Renal cortex interstitium (tissue), 11 donors: ENCODE data around the gene ITGB4. TPM values are rescaled to one million over a fixed set of nuclear protein-coding genes. Genes with fewer than 3 reads are reported as not detected.
A peak's percentile ranks its signal among the peaks of the same experiment; 100 is the strongest.

Experiments
- DNase-seq, 11 donors: peaks; one replicate each; pipeline ENCODE4 v3.0.0-alpha.2; 2013; ENCODE audit warnings: low read depth in 9 of 11, low spot score in 4 of 11; ENCODE audit errors: extremely low read depth in 1 of 11
- polyA plus RNA-seq, 3 donors: library from polyadenylated mRNA; unstranded; fragments of 120-200 nt; gene quantifications; one replicate each; pipeline ENCODE4 v1.2.1, GENCODE V29; 2013; ENCODE audit not compliant: insufficient read length in 3 of 3

The ITGB4 gene
- polyA plus RNA-seq, 3 donors = 9.9 to 14.7 (median 11.1) TPM

GRCh38 chr17:75743625-75744206 is 22.5 kb downstream of the ITGB4 start:
- no peak for DNase-seq

GRCh38 chr17:75748706-75749105 is 27.4 kb downstream of the ITGB4 start:
- no peak for DNase-seq

GRCh38 chr17:75749545-75750389 is 28.5 kb downstream of the ITGB4 start:
- peak in 4 of 11 donors; percentile 51 to 68 (median 58) for DNase-seq

DNA sequence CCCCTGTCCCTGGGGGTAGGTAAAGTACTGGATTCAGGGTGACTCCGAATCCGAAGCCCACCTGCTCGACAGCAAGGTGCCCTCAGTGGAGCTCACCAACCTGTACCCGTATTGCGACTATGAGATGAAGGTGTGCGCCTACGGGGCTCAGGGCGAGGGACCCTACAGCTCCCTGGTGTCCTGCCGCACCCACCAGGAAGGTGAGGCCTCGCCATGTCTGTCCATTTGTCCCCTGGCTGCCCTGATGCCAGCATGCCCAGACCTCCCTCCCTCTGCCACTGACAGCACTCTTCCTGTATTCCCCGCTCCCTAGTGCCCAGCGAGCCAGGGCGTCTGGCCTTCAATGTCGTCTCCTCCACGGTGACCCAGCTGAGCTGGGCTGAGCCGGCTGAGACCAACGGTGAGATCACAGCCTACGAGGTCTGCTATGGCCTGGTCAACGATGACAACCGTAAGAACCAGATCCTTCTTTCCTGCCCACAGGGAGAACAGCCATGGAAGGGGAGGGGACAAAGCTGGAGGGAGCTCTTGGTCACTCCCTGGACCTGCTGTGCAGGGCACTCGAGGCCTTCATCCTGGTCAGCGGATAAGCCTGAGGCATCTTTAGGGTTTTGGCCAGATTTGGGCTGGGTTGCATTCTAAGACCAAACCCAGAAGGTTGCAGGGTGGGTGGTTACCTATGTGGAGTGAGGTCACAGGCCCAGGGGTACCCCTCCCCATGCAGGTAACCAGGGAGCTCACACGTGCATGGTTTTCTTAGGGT is 29.6 kb downstream of the ITGB4 start:
- no peak for DNase-seq

DNA sequence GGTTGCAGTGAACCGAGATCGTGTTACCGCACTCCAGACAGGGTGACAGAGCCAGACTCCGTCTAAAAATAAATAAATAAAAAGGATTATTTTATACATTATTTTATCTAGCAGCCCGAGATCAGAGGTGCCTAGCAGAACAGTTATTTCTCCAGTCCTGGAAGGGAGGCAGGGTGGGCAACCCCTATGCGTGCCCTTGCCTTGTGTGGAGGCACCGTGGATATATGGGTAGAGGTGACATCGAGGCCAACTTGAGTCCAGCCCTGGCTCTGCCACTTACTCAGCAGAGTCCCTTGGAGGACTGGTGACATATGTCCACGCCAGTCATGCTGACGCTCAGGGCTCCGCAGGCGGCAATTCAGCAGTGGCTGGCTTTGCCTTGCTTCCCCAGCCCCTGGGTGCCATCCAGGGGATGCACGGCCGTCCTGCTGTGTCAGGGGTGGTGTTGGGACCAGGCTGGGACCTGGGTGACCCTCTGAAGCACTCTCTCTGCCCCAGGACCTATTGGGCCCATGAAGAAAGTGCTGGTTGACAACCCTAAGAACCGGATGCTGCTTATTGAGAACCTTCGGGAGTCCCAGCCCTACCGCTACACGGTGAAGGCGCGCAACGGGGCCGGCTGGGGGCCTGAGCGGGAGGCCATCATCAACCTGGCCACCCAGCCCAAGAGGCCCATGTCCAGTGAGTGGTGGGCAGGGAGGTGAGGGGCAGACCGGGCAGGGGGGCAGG is 30.6 kb downstream of the ITGB4 start:
- DNase-seq = no peak

GRCh38 chr17:75752405-75752709 is 31.1 kb downstream of the ITGB4 start:
- no peak for DNase-seq

DNA sequence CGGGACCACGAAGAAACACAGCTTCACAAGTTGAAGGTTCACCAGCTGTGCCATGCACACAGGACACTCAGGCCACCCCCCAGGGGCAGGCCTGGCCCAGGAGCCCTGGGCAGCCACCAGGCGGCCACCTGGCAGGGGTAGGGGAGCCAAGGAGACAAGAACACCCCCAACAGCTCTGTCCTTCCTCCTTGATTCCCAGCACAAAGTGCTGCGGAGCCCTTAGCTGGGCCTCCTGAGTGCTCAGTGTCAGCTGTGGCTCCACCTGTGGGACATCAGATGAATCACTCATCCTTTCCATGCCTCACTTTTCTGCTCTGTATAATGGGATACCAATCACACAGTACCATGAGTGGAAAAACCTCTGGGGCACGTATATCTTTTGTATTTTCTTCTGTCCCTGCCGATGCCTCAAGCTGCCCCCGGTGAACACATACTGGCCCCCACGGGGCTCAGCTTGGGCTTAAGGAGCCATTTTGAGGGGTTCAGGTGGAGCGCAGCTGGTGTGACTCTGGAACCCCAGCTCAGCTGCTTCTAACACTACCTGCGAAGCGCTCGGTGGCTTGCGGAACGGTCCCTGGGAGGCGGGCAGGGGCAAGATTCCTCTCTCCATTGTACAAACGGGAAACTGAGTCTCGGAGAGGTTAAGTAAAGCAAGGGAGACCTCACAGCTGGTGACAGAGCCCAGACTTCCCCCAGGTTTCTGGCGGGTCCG is 31.7 kb downstream of the ITGB4 start:
- no peak for DNase-seq

GRCh38 chr17:75753514-75754377 is 32.5 kb downstream of the ITGB4 start:
- DNase-seq = peak in 3 of 11 donors; percentile 59 to 75 (median 61)

- no peak for DNase-seq
These were observed 33.3 kb downstream of the ITGB4 start for GRCh38 chr17:75754378-75755204.

- DNase-seq = no peak
These were observed 34.1 kb downstream of the ITGB4 start for GRCh38 chr17:75755205-75755901.

DNA sequence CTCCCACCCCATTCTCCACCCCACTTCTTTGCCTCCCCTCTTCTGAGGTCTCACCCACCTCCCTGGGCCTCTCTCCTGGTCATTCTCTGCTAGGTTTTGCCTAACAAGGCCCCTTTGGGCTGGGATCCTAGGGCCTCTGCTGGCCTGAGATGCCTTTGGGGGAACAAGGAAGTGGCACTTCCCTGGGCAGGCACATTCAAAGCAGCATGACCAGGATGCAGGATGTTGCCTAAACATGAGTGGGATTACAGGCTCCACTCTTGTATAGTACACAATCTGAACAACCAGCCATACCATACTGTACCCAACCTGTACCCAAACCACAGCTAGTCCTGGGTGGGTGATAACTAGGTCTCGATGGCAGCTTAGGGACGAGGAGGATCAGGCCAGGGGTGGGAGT is 34.7 kb downstream of the ITGB4 start:
- DNase-seq = no peak

DNA sequence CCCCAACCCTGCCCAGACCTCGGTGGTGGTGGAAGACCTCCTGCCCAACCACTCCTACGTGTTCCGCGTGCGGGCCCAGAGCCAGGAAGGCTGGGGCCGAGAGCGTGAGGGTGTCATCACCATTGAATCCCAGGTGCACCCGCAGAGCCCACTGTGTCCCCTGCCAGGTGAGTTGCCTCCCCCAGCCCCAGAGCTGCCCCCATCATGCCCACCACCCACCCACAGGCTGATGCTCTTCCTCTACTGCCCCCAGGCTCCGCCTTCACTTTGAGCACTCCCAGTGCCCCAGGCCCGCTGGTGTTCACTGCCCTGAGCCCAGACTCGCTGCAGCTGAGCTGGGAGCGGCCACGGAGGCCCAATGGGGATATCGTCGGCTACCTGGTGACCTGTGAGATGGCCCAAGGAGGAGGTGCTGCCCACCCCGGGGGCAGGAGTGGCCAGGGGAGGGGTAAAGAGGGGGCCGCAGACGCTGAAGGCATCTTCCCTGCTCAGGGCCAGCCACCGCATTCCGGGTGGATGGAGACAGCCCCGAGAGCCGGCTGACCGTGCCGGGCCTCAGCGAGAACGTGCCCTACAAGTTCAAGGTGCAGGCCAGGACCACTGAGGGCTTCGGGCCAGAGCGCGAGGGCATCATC is 35.3 kb downstream of the ITGB4 start:
- no peak for DNase-seq

DNA sequence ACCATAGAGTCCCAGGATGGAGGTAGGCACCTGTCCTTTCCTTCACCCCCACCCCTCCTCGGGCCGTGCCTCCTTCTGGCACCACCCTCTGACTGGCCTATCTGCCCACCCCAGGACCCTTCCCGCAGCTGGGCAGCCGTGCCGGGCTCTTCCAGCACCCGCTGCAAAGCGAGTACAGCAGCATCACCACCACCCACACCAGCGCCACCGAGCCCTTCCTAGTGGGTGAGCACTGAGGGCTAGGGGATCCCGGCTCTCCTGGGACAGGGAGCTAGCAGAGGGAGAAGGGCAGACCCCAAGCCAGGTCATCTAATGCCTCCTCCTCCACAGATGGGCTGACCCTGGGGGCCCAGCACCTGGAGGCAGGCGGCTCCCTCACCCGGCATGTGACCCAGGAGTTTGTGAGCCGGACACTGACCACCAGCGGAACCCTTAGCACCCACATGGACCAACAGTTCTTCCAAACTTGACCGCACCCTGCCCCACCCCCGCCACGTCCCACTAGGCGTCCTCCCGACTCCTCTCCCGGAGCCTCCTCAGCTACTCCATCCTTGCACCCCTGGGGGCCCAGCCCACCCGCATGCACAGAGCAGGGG is 35.9 kb downstream of the ITGB4 start:
- DNase-seq = no peak

- no peak for DNase-seq
These were observed 37.1 kb downstream of the ITGB4 start for GRCh38 chr17:75758131-75758905.

DNA sequence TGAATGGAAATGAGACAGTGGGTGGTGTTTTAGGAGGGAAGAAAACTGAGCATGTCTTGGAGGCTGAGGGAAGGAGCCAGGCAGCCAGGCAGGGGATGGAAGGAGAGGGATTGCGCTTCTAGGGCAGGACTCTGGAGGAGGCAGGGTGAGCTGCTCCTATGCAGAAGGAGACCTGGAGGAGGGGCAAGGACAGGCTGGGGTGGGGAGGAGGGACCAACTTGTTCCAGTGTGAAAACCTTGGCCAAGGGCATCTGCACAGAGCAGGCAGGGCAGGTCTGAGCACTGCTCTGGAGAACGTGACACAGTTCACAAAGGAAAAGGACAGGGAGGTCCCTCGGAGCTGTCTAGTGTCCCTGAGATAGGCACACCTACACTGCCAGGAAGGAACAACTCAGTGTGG is 38.2 kb downstream of the ITGB4 start:
- DNase-seq = no peak
